Endodermal cell (in vitro differentiated cells): ENCODE data around the gene SDHAF4. TPM values are rescaled to one million over a fixed set of nuclear protein-coding genes. Genes with fewer than 3 reads are reported as not detected.
"Not testable (repeated sequence)": the region's sequence is repeated elsewhere in the genome, so short reads cannot be mapped to it uniquely, and the experiment has no call there.

ENCODE experiments used
- DNase-seq: peaks from one replicate; pipeline ENCODE4 v3.0.0-alpha.2; 2017
- H3K27ac ChIP-seq: 2 replicates; pipeline ENCODE4 v1.5.1; 2013; ENCODE audit warnings: mild to moderate bottlenecking, low read depth, low read length, moderate library complexity
- H3K27me3 ChIP-seq: 2 replicates; pipeline ENCODE4 v1.6.1; 2013; ENCODE audit warnings: mild to moderate bottlenecking, low read length, moderate library complexity; ENCODE audit not compliant: insufficient read depth, control insufficient read depth, poor library complexity, severe bottlenecking
- H3K36me3 ChIP-seq: 2 replicates; pipeline ENCODE4 v1.7.0; 2013; ENCODE audit warnings: mild to moderate bottlenecking, low read length, moderate library complexity; ENCODE audit not compliant: control insufficient read depth, insufficient read depth
- H3K4me1 ChIP-seq: one replicate; pipeline ENCODE4 v1.7.0; 2013; ENCODE audit warnings: low read length; ENCODE audit not compliant: control insufficient read depth, insufficient read depth
- H3K4me3 ChIP-seq: 2 replicates; pipeline ENCODE4 v1.5.1; 2013; ENCODE audit warnings: mild to moderate bottlenecking, low read length, moderate library complexity
- H3K9ac ChIP-seq: 2 replicates; pipeline ENCODE4 v1.6.1; 2013; ENCODE audit warnings: mild to moderate bottlenecking, low read length, moderate library complexity; ENCODE audit not compliant: poor library complexity, severe bottlenecking; ENCODE audit errors: extremely low read depth
- H3K9me3 ChIP-seq: 2 replicates; pipeline ENCODE4 v1.6.1; 2013; ENCODE audit warnings: mild to moderate bottlenecking, low read length, moderate library complexity; ENCODE audit not compliant: control insufficient read depth
- H3K27ac Mint-ChIP-seq: 2 replicates; pipeline ENCODE4 v1.8.0; 2020; ENCODE audit warnings: mixed read lengths
- H3K27me3 Mint-ChIP-seq: 2 replicates; pipeline ENCODE4 v1.8.0; 2021; ENCODE audit warnings: mild to moderate bottlenecking, mixed read lengths; ENCODE audit not compliant: insufficient read depth
- H3K36me3 Mint-ChIP-seq: 2 replicates; pipeline ENCODE4 v1.8.0; 2020; ENCODE audit warnings: low read depth, mixed read lengths
- H3K4me1 Mint-ChIP-seq: 2 replicates; pipeline ENCODE4 v1.8.0; 2020; ENCODE audit warnings: mixed read lengths
- H3K4me3 Mint-ChIP-seq: 2 replicates; pipeline ENCODE4 v1.8.0; 2020; ENCODE audit warnings: mild to moderate bottlenecking, moderate library complexity, mixed read lengths
- H3K9me3 Mint-ChIP-seq: 2 replicates; pipeline ENCODE4 v1.8.0; 2020; ENCODE audit warnings: mild to moderate bottlenecking, mixed read lengths
- WGBS, 2 experiments: methylation state at CpG; one replicate each; pipeline versions ENCODE4 v1.1.5 to v1.1.7; 2013; ENCODE audit warnings: missing lambda C conversion rate in 2 of 2, mixed read lengths in 1 of 2; ENCODE audit not compliant: insufficient coverage in 1 of 2, insufficient read length in 1 of 2; 5-methylcytosine and 5-hydroxymethylcytosine counted together
- total RNA-seq, 2 donors: library from RNA; stranded (reverse); fragmentation: NEBNext Ultra II Directional in 1 of 2; extraction: Animal tissue kit (Norgen Biotek cat#: 25700) in 1 of 2; gene quantifications; 2 replicates in 1 of 2; 3 replicates in 1 of 2; pipeline ENCODE4 v1.2.1, GENCODE V29; 2021
- TF ChIP-seq, protein P1 (sequence below): fragments of 200-600 bp; sonication (generic); conservative IDR thresholded peaks from 2 replicates; pipeline ENCODE4 v1.5.0; 2021; ENCODE audit warnings: antibody characterized with exemption, mild to moderate bottlenecking

Gene SDHAF4
- total RNA-seq, 2 donors from 2014 or later, result 23.5 to 47.4 TPM

DNA sequence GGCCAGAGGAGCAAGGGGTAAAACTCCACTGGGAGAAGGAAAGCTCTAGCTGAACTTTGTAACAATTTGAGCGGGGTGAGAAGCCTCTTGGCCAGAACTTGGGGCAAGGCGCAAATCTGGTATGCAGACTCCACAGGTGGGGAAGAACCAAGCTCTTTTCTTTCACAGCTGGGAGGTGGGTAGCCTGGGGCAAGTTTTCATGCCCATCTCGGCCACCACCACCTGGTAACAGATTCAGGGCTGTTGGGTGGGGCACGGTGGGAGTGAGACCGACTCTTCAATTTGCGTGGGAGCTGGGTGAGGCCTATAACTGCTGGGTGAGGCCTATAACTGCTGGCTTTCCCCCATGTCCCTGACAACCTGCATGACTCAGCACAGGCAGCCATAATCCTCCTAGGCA is 37.5 kb downstream of the SDHAF4 start:
- Histone ChIP-seq H3K27ac (no peak overlapping the region), H3K9ac (no peak overlapping the region), H3K36me3 (no peaks in the 10 kb centered on the region), H3K4me1 (no peaks in the 10 kb centered on the region), H3K27me3 (no peaks in the 10 kb centered on the region), H3K4me3 (peak overlapping the region; percentile 50), H3K9me3 (peaks cover 38% of the 10 kb centered on the region)
- no peak for DNase-seq
- Mint-ChIP-seq H3K4me3 (no peak overlapping the region), H3K36me3 (peaks cover 7% of the 10 kb centered on the region), H3K27me3 (peaks cover 5% of the 10 kb centered on the region), H3K9me3 (peaks cover 33% of the 10 kb centered on the region), H3K27ac (no peak overlapping the region), H3K4me1 (peaks cover 6% of the 10 kb centered on the region)
- WGBS, 2 experiments, result 80 to 90% methylated on average over 2 to 6 of the region's 6 CpGs
- TF ChIP-seq, protein P1, sequence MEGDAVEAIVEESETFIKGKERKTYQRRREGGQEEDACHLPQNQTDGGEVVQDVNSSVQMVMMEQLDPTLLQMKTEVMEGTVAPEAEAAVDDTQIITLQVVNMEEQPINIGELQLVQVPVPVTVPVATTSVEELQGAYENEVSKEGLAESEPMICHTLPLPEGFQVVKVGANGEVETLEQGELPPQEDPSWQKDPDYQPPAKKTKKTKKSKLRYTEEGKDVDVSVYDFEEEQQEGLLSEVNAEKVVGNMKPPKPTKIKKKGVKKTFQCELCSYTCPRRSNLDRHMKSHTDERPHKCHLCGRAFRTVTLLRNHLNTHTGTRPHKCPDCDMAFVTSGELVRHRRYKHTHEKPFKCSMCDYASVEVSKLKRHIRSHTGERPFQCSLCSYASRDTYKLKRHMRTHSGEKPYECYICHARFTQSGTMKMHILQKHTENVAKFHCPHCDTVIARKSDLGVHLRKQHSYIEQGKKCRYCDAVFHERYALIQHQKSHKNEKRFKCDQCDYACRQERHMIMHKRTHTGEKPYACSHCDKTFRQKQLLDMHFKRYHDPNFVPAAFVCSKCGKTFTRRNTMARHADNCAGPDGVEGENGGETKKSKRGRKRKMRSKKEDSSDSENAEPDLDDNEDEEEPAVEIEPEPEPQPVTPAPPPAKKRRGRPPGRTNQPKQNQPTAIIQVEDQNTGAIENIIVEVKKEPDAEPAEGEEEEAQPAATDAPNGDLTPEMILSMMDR, result no peak

DNA sequence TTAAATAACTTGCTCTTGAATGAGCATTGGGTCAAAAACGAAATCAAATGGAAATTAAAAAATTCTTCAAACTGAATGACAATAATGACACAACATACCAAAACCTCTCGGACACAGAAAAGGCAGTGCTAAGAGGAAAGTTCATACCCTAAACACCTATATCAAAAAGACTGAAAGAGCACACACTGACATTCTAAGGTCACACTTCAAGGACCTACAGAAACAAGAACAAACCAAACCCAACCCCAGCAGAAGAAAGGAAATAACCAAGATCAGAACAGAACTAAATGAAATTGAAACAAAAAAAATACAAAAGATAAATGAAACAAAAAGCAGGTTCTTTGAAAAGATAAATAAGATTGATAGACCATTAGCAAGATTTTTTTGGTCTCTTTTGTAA is 40.6 kb downstream of the SDHAF4 start:
- 84% methylated on average over 2 of the region's 2 CpGs; no CpG with 5 or more reads in 1 of the 2 experiments for whole genome bisulfite sequencing, 2 experiments
- not testable (repeated sequence) for H3K4me3 Mint-ChIP-seq, H3K27ac Mint-ChIP-seq

DNA sequence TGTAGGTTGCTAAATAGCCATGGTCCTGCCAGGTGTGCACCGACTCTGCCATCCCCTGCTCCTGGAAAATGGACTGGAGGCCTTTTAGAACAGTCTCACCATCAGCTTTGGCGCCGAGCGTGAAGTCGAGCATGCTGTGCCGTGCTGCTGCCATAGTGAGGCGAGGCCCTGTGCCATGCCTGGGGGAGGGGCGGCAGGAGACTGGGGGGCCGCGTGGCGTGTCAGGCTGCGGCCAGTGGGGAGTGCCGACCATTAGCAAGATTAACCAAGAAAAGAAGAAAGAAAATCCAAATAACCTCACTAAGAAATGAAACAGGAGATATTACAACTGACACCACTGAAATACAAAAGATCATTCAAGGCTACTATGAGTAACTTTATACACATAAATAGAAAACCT is 42.5 kb downstream of the SDHAF4 start:
- H3K27ac Mint-ChIP-seq, H3K4me1 ChIP-seq, DNase-seq, H3K36me3 ChIP-seq, H3K27me3 ChIP-seq, H3K4me3 Mint-ChIP-seq, H3K27ac ChIP-seq, H3K27me3 Mint-ChIP-seq, H3K9ac ChIP-seq, H3K4me3 ChIP-seq, H3K36me3 Mint-ChIP-seq, H3K4me1 Mint-ChIP-seq: not testable (repeated sequence)
- WGBS, 2 experiments, result 97% methylated on average over 13 of the region's 13 CpGs; no CpG with 5 or more reads in 1 of the 2 experiments
- peaks cover 29% of the 10 kb centered on the region for H3K9me3 ChIP-seq
- H3K9me3 Mint-ChIP-seq, result peaks cover 24% of the 10 kb centered on the region

More for the DNA sequence above, 40.6 kb downstream of the SDHAF4 start:
- Histone ChIP-seq H3K9me3 (peaks cover 38% of the 10 kb centered on the region), H3K4me3 (peak overlapping the region; percentile 29)
- DNase-seq, H3K27me3 Mint-ChIP-seq, H3K36me3 Mint-ChIP-seq, H3K27me3 ChIP-seq, H3K9ac ChIP-seq, H3K36me3 ChIP-seq, H3K4me1 Mint-ChIP-seq, H3K4me1 ChIP-seq, H3K27ac ChIP-seq: not testable (repeated sequence)
- peaks cover 33% of the 10 kb centered on the region for H3K9me3 Mint-ChIP-seq

GRCh38 chr6:70616728-70617260 is 50.1 kb downstream of the SDHAF4 start:
- peaks cover under 1% of the 10 kb centered on the region for H3K4me1 ChIP-seq
- Mint-ChIP-seq H3K4me3 (no peak overlapping the region), H3K9me3 (no peaks in the 10 kb centered on the region), H3K4me1 (no peaks in the 10 kb centered on the region), H3K27ac (no peak overlapping the region), H3K27me3 (no peaks in the 10 kb centered on the region), H3K36me3 (no peaks in the 10 kb centered on the region)
- H3K9me3 ChIP-seq, result no peaks in the 10 kb centered on the region
- 90 to 97% methylated on average over 2 to 3 of the region's 3 CpGs for WGBS, 2 experiments
- TF ChIP-seq, protein P1, result no peak
- no peak overlapping the region for H3K4me3 ChIP-seq
- H3K9ac ChIP-seq, result no peak overlapping the region
- no peaks in the 10 kb centered on the region for H3K36me3 ChIP-seq
- H3K27me3 ChIP-seq, result no peaks in the 10 kb centered on the region
- no peak for DNase-seq
- no peak overlapping the region for H3K27ac ChIP-seq
